ENCODE data around the gene EXOSC1. TPM values are rescaled to one million over a fixed set of nuclear protein-coding genes. Genes with fewer than 3 reads are reported as not detected.

Gene EXOSC1
- total RNA-seq, 2 experiments from 2014 or later, result 28.8 to 29.7 TPM

DNA sequence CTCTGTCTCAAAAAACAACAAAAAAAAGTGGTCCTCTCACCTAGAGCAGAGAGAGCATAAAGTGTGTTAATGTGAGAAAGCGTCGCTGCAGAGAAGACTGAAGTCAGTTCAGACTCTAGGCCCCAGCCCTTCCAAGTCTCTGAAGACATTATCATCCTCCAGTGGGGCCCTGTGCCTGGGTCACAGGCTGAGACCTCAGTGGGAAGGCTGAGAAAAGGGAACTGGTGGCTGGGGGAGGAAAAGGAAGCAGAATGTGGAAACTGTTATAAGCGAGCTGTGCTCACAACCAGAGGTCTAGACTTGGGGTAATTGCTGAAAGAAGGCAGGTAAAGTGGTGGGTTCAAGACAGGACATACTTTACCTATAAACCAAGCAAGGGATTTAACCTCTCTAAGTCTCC is 39.7 kb downstream of the EXOSC1 start:
- Histone ChIP-seq H3K4me3 (ENCODE audit: low read length) (no peak overlapping the region), H3K9me3 (ENCODE audit: control insufficient read depth in 1 of 2, insufficient read depth in 1 of 2, low read length in 2 of 2) (no peaks in the 10 kb centered on the region), H3K27me3 (ENCODE audit: control insufficient read depth in 1 of 2, insufficient read depth in 2 of 2, low read length in 2 of 2) (no peaks in the 10 kb centered on the region), H3K27ac (ENCODE audit: low read depth in 1 of 2, low read length in 2 of 2) (no peak overlapping the region), H3K36me3 (ENCODE audit: insufficient read depth, low read length) (no peaks in the 10 kb centered on the region), H3K4me1 (ENCODE audit: insufficient read depth, low read length) (peaks cover 16% of the 10 kb centered on the region)
- TF ChIP-seq CTCF (IDR thresholded peaks at IDR 0.05), result no peak
- POLR2A ChIA-PET, result no interaction called here
- no peaks in the 10 kb centered on the region for H3K27me3 Mint-ChIP-seq
- DNase-seq (peak in 3 of 14 experiments; percentile 27 to 51 (median 43)), ATAC-seq (ENCODE audit: poor library complexity) (no peak)
- no peaks in the 10 kb centered on the region for H3K9me3 Mint-ChIP-seq
- H3K27ac Mint-ChIP-seq, result no peak overlapping the region
- intact Hi-C loops (cut with DNase I, micrococcal nuclease), result loop anchor here (2.0 to 5.0 kb wide), 2 partner anchors 19 to 326 kb away; no protein-coding TSS in a partner anchor
- H3K4me3 Mint-ChIP-seq, result no peak overlapping the region
- H3K4me1 Mint-ChIP-seq (ENCODE audit: low read depth), result peaks cover 15% of the 10 kb centered on the region
- CTCF ChIA-PET, result interaction anchor here (1.1 to 1.4 kb wide), 3 partner anchors 10 to 21 kb away, joined by 3 to 8 read pairs (median 5); no protein-coding TSS in a partner anchor
- H3K36me3 Mint-ChIP-seq (ENCODE audit: low read depth), result peaks cover 2% of the 10 kb centered on the region

- Mint-ChIP-seq H3K9me3 (no peaks in the 10 kb centered on the region), H3K4me3 (no peak overlapping the region), H3K4me1 (ENCODE audit: low read depth) (peaks cover 26% of the 10 kb centered on the region), H3K27ac (no peak overlapping the region), H3K27me3 (no peaks in the 10 kb centered on the region), H3K36me3 (ENCODE audit: low read depth) (peaks cover 5% of the 10 kb centered on the region)
- H3K4me1 ChIP-seq (ENCODE audit: insufficient read depth, low read length), result peaks cover 27% of the 10 kb centered on the region
- intact Hi-C loops (cut with DNase I, micrococcal nuclease), result loop anchor here in 1 of 2 experiments (5.0 kb wide), 6 partner anchors 87 to 333 kb away; partner anchors contain the start of genes ARHGAP19, AVPI1, FRAT1 and MMS19
- H3K27me3 ChIP-seq (ENCODE audit: control insufficient read depth in 1 of 2, insufficient read depth in 2 of 2, low read length in 2 of 2), result no peaks in the 10 kb centered on the region
- H3K27ac ChIP-seq (ENCODE audit: low read depth in 1 of 2, low read length in 2 of 2), result no peak overlapping the region
- H3K36me3 ChIP-seq (ENCODE audit: insufficient read depth, low read length), result no peaks in the 10 kb centered on the region
- ChIA-PET CTCF (no interaction called here), POLR2A (interaction anchor here (0.6 kb wide), 1 partner anchor 79 kb away, joined by 3 read pairs; no protein-coding TSS in a partner anchor)
- TF ChIP-seq CTCF (IDR thresholded peaks at IDR 0.05), result no peak
- no peak for DNase-seq
- no peak for ATAC-seq (ENCODE audit: poor library complexity)
- no peak overlapping the region for H3K4me3 ChIP-seq (ENCODE audit: low read length)
- H3K9me3 ChIP-seq (ENCODE audit: control insufficient read depth in 1 of 2, insufficient read depth in 1 of 2, low read length in 2 of 2), result no peaks in the 10 kb centered on the region
These were observed 41.8 kb downstream of the EXOSC1 start for GRCh38 chr10:97404044-97404443.

DNA sequence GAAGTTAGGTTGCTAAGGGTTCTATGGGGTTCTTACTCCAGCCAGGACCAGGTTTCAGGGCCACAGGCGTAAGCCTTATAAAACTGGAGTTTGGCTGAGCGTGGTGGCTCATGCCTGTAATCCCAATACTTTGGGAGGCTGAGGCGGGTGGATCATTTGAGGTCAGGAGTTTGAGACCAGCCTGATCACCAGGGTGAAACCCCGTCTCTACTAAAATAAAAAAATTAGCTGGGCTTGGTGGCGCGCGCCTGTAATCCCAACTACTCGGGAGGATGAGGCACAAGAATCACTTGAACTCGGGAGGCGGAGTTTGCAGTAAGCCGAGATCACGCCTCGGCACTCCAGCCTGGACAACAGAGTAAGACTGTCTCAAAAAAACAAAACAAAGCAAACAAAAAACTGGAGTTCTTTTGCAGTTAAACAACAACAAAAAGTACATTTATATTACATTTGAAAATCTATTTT is 44.3 kb downstream of the EXOSC1 start:
- peak overlapping the region; percentile 89 for H3K27ac Mint-ChIP-seq
- no peaks in the 10 kb centered on the region for H3K9me3 Mint-ChIP-seq
- H3K36me3 Mint-ChIP-seq (ENCODE audit: low read depth), result peaks cover 5% of the 10 kb centered on the region
- peak overlapping the region; percentile 85 for H3K4me3 ChIP-seq (ENCODE audit: low read length)
- no peak for ATAC-seq (ENCODE audit: poor library complexity)
- intact Hi-C loops (cut with DNase I, micrococcal nuclease), result loop anchor here (1.0 to 5.0 kb wide), 10 partner anchors 25 to 336 kb away; partner anchors contain the start of genes ARHGAP19 (in 2 of the 2), FRAT2 (in 2 of the 2), AVPI1 (in 1 of the 2) and EXOSC1 (in 1 of the 2)
- ChIA-PET POLR2A (interaction anchor here (0.6 to 2.6 kb wide), 17 partner anchors 9 to 285 kb away, joined by 3 to 18 read pairs (median 4); partner anchors contain the start of genes ARHGAP19, AVPI1, FRAT1 and FRAT2), CTCF (interaction anchor here (0.8 to 1.7 kb wide), 5 partner anchors 8 to 98 kb away, joined by 3 to 6 read pairs (median 3); partner anchors contain the start of gene UBTD1)
- H3K27me3 ChIP-seq (ENCODE audit: control insufficient read depth in 1 of 2, insufficient read depth in 2 of 2, low read length in 2 of 2), result no peaks in the 10 kb centered on the region
- H3K4me1 ChIP-seq (ENCODE audit: insufficient read depth, low read length), result peaks cover 17% of the 10 kb centered on the region
- H3K27me3 Mint-ChIP-seq, result no peaks in the 10 kb centered on the region
- no peak for TF ChIP-seq CTCF (IDR thresholded peaks at IDR 0.05)
- peaks cover 16% of the 10 kb centered on the region for H3K4me1 Mint-ChIP-seq (ENCODE audit: low read depth)
- no peak for DNase-seq
- no peaks in the 10 kb centered on the region for H3K9me3 ChIP-seq (ENCODE audit: control insufficient read depth in 1 of 2, insufficient read depth in 1 of 2, low read length in 2 of 2)
- H3K4me3 Mint-ChIP-seq, result peak overlapping the region; percentile 95
- peak overlapping the region; percentile 81 to 97 for H3K27ac ChIP-seq (ENCODE audit: low read depth in 1 of 2, low read length in 2 of 2)
- peaks cover 2% of the 10 kb centered on the region for H3K36me3 ChIP-seq (ENCODE audit: insufficient read depth, low read length)

All from CD4-positive, alpha-beta T cell (primary cell).